Femur (tissue), 1 donor: ENCODE results near the gene PCBP4.

ENCODE experiments used
- DNase-seq: peaks from one replicate; pipeline ENCODE4 v3.0.0-alpha.2; 2017

The PCBP4 gene

DNA sequence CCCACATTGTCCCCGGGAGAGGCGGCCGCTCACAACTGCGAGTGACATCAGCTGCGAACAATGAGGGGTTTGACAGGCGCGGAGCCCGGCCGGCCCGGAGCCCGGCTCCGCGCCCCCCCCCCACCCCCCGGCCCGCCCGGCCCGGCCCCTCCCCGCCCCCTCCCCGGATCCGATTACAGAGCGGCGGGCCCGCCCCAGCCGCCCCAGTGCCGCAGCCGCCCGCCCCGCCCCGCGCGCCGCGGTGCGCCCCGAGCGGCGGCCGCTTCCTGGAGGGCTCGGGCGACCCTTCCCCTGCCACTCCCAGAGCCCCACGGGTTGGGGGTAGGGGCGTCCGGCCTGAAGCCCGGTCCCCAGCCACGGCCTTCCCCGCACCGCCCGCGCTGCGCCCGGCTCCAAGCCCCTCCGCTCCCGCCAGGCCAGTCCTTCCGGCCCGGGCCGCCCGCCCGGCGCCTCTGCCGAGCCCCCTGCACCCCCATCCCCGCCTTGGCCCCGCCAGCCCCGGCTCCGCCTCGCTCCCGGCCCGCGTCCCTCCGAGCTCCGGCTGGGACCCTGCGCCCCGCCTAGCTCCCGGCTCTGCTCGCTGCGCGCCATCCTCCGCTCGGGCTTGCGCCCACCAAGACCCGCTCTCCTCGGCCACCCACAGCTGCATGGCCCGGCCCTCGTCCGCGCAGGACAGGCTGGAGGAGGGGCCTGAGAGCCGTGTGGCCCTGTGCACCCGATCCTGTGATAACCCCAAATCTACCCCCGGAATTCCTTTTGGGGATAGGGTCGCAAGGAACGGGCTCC lies at the start of gene PCBP4:
PCBP4 (minus strand) TSS at position 71 of the 786 bp plus-strand sequence. CDS start 6,214 bp downstream, outside the sequence.
- peak; percentile 82 for DNase-seq

DNA sequence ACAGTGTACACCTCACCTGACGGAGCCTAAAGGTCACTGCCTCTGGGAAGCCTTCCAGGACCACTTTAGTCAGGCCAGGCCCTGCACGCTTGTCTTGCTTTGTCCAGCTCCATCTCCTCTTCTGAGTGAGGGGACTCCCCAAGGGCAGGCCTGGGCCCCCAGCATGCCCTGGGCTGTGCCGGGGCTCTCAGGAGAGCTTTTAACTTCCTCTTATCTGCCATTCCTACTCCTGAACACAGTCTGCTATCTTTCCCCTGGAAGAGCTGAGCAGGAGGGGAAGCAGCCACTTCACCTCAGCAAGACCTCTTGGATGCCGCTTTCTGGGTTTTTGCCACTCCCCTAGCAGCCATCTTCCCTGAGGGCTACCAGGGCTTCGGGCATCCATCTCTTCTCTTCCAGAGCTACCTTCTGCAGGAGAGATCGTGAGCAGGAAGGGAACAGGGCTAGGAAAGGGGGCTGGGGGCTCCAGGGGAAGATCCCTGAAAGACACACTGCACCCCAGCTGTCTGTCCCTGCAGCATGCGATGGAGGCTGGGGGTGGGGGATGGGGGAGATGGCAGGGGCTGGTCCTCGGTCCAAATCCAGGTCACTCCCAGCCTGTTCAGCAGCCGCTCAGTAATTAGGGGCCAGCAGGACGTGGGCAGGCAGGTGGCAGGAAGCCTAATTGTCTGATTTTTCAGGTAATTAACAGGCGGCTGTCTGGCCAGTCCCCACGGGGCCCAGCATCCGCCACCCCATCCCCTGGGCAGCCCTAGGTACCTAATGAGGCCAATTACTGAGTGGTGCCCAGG lies 48.4 kb upstream of the PCBP4 start:
- DNase-seq, result no peak

DNA sequence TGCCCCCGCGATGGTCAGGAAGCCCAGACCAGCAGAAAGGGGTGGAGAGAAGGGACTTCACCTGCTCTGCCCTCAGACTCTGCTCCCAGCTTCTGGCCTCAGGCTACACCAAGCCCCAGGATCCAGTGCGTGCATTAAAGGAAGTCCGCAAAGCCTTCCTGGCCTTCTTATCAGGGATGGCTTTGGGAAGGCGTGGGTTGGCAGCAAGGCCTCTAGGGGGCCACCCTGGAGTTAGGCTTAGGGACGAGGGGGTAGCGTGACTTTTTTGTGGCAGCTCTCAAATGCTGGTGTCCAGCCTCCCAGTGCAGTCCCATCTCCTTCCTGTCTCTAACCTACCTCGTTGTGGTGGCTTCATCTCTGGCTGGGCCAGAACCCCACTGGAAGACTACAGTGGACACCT lies 47.4 kb upstream of the PCBP4 start:
- DNase-seq, result no peak

DNA sequence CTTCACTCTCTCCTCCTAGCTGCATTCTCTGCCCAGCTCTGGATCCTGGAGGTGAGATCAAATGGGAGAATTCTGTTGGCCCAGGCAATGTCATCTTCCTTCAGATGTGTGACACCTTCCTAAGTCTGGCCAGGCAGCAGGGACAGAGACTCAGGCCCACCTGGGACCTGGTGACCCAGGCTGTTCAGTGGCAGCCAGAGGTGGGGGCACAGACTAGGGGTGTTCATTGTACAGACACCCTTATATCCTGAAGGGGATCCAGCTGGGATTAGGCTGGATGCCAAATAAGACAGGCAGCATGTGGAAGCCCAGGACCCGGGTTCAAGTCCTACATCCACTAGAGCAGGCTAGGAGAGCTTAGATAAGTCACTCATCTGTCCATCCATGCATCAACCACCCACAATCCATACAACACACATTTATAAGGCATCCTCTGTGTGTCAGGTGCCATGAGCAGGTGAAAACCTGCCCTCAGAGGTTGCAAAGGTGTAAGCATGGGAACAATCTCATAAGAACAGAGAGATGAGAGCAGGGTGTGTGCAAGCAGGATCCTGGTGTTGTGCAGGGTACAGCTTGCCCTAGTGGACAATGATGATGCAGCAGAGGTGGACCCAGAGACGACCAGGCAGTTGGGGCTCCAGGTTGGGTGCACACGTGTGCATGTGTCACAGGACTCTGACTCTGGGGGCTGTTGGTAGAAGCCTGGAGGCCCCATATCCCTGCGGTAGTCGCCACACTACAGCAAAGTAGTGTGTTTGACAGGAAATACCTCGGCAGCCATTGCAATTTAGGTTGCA lies 46.7 kb upstream of the PCBP4 start:
- DNase-seq, result no peak

DNA sequence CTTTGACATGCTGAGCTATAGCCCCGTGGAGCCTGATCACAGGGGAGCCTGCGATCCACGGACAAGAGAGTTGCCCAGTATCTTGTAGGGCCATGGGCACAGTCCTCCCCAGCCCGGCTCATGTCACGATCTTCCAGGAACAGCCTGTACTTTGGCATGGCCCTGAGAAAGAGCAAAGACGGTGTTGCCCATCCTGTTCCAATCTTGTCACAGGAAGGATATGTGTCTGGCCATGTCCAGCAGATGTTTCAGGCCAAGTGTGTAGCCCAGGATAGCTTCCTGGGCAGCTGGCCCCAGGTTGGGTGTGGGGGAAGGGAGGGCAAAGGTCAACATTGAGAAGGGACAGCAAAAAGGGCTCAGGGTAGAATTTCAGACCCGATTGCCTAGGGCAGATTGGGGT lies 45.4 kb upstream of the PCBP4 start:
- no peak for DNase-seq

DNA sequence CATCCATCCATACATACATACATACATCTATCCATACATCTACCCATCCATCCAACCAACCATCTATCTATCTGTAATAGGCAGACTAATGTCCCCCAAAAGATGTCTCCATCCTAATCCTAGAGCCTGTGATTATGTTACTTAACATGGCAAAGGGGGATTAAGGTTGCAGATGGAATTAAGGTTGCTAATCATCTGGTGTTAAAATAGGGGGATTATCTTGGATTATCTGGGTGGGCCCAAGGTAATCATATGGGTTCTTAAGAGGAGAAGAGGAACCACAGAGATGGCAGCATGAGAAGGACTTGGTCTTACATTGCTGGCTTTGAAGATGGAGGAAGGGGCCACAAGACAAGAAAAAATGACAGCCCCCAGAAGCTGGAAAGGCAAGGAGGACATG lies 43.2 kb upstream of the PCBP4 start:
- DNase-seq, result no peak

DNA sequence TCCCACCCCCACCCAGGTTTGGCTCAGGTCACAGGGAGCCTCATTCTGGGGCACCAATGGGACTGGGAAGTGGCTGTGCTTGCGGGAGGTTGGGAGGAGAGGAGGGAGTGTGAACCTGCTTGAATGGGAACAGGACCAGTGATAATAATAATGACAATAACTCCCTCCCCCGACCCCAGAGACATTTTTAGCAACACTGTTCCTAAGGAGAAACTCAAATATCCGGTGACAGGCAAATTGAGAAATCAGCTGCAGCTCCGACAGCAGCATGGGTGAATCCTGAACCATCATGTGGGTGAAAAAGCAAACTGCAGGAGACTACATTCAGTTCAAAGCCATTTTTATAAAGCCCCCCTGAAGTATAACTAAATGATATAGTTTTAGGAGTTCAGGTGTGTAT lies 40.0 kb upstream of the PCBP4 start:
- DNase-seq, result no peak

DNA sequence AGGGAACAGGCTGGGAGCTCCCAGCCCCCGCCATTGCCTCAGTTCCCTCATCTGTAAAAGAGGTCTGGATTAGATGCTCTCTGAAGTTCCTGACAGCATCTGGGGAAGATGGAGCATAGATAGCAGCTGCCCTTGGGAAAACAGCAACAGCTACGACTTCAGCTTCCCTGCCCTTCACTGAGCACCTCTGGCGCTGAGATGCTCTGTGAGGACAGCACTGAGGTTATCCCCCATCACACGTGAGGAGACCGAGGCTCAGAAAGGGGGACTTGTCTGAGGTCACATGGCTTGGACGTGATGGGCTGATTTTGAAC lies 39.5 kb upstream of the PCBP4 start:
- DNase-seq, result no peak

DNA sequence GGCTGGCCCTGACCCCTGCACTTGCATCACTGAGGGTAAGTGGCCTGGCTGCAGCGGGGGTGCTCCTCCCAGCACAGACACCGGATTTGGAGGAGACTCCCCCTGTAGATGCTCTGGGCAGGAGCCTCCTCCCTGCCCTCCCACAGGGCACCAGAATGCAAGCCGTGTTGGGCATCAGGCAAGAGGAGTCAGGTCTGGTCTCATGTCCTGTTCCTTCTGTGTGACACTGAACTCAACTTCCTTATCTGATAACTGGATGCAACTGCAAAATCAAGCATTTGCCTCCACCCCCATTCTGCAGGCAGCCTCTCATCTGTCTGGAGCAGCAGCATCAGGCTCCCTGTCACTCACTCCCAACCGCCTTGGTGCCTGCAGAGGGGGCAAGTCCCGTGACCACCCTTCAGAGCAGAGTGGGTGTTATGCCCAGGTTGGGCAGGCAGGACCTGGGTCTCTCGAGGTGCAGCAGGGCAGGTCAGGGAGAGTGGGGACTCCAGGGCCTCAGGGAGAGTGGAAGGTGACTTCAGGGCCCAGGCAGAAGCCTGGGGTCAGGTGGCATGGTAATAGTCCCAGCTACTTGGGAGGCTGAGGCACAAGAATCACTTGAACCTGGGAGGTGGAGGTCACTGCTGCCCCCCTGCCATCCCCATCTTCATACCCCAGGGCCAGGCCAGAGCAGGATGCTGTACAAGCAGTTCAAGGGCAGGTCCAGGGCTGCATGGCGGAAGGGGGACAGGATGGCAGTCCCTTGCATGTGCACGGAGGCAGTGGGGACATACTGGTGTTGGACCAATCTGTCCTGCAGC lies 39.0 kb upstream of the PCBP4 start:
- DNase-seq, result no peak

DNA sequence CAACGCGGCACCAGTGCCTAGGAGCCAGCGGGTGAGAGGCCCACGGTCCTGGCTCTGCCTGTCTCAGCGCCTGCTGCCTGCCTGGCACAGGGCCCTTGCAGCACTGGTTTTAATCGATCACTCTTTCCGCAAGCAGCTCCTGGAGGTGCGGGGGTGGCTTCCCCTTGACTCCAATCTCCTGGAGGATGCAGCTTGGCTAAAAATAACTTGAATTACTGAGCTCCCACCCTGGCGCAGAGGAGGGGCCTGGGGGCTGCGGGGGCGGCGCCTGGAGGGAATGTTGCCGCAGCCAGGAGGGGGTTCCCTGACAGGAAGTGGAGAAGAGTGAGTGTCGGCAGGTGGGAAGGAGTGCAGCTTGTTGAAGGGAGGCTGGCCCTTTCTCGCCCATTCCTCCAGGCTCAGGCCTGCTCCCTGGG lies 38.3 kb upstream of the PCBP4 start:
- DNase-seq, result peak; percentile 82

DNA sequence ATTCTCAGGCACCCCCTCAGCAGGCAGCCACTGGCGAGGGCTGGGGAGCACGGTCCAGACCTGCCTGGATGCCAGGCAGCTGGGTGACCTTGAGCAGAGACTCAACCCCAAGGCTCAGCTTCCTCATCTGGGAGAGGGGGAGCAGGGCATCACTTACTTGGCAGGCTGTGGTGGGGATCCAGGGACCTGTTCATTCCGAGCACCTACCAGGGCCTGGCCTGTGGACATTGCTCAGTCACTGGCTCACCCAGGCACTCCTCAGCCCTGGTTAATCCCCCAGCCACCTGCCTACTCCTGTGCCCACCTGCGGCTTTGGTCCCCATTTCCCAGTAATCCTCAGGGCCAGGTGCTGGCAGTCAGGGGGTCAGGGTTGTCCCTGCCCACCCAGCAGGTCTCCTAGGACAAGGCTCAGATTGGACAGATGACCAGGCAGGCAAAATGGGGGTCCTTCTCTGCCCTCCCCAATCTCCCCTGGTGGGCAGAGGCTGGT lies 37.7 kb upstream of the PCBP4 start:
- DNase-seq, result no peak

DNA sequence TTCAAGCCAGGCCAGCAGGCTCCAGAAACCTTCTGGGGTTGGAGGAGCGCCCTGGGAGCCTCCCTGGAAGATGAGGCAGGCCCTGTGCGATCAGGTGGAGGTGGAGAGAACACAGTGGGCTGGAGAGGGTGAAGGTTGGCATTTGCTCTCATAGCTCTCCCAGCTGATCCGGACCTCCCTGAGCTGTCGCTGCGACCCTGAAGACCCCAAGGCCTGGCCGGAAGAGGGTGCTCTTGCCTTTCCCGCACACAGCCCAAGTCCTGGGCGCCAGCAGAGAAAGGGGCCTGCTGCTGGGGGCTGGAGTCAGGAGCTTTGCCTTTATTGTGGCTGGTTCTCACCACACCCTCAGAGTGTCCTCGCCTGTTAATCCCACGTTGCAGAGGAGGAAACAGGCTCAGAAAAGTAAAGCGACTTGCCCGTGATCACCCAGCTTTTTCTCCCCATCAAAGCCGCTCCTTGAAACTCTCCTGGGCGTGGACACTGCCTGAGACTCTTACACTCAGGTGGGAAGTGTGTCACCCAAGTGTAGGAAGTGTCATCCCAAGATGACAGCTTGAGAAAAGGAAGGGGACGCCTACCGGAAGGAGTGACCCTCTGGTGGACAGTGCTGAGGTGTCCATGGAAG lies 37.0 kb upstream of the PCBP4 start:
- DNase-seq, result peak; percentile 87

DNA sequence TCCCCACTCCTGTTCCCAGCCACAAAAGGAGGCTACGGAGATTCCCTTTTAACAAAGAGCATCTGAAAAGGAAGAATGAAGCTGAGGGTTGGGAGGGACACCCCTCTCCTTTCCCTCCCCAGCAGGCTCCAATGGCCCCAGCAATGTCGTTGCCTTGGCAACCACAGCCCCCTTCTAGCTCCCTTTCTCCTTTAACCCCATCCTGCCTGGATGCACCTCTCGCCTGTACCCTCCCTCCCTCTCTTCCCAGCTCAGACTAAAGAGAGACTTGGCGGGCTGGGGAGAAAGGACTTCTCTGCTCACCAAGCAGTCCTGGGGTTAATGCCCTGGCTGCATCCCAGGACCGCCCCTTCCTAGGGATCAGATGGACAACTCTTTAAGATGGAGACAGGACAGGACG lies 35.5 kb upstream of the PCBP4 start:
- no peak for DNase-seq

DNA sequence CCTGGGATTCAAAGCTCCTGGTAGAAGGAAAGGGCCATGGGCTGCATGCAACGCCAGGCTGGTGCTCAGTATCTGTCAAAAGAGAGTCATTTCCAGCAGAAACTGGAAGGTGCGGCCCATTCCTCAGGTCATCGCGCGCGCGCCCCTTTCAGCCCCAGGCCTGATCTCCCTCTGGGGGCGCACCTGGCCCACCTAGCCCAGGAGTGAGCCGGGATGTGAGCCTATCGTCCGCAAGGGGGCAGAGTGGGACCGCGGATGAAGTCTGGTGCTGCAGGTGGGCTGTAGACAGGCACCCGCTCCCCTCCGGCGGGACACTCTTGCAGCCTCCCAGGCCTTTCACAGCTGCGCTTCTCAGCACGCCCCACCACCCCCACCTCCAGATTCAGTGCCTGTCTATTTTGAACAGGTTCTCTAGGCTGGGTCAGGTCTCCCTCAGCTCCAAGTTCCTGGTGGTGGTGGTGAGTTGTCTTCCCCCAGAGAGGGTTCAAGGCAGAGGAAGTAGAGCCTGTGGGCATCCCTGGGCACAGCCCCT lies 34.3 kb upstream of the PCBP4 start:
- DNase-seq, result peak; percentile 86

DNA sequence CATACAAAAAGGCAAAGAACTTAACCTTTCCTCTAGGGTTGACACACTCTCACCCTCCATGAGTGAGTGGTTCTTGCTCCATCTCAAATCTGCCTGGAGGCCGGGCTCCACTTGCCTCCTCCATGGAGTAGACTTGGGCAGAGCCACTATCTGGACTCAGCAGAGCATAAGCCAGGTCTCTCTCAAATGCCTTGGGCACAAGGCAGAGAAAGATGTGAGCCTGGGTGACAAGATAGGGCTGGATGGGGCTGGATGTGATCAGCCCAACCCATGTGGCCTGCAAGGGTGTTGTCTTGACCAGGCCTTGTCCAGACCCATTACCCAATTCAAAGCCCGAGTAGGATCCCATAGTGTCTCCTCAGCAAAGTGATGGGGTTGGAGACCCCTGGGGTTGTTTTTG lies 32.6 kb upstream of the PCBP4 start:
- DNase-seq, result no peak

DNA sequence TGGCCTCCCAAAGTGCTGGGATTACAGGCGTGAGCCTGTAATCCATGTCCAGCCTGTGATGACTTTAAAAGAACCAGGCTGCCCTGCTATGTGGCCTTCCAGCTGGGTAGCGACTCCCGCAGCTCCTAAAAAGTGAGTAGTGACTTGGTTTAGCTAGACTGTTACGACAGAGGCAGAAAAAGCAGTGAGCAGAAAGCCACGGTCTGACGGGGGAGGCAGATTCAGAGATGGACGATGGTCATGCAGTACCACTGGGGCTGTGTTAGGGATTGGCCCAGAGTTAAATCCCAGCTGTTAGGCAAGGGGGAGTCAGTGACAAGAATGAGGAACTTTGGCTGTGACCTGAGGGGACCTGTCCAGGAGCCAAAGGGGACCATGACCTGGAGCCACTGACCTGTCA lies 31.5 kb upstream of the PCBP4 start:
- no peak for DNase-seq

DNA sequence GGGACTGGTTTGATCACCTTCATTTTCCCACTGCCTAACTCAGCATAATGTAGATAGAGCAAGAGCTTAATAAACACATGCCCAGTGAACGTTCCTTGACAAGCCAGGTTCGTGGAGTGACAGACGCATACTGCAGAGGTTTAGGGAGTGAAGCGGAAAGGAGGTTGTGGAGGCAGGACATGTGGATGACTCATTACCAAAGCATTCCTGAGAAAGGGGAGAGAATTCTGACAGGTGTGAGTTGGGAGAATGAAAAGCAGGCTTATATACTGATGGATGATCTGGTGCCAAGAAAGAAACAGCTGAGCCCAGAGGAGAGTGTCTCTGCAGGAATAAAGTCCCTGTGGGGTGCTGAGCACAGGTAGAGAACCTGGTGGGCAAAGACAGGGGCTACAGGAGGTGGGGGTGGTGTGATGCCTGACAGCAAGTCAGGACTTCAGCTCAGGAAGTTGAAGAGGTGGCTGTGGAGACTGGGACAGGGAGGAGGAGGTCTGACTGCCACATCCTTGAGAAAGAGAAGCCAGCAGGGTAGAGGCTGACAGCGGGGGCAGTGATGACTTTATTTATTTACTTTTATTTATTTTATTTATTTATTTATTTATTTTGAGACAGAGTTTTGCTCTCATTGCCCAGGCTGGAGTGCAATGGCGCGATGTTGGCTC lies 30.8 kb upstream of the PCBP4 start:
- DNase-seq, result no peak

DNA sequence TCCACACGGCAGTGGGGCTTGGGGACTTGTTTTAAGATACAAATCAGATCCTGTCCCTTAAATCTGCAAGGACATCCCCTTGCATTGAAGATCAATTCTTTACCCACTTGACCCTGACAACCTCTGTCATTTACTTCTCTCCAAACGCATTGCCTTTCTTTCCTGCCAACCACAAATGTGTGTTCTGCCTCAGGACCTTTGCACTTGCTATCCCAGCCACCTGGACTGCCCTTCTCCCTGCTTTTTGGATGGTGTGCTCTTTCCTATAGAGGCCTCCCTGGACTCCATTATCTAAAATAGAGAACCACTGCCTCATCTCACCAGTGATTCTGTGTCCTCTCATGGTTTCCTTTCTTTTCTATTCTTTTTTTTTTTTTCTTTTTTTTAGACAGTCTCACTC lies 29.9 kb upstream of the PCBP4 start:
- DNase-seq, result no peak

DNA sequence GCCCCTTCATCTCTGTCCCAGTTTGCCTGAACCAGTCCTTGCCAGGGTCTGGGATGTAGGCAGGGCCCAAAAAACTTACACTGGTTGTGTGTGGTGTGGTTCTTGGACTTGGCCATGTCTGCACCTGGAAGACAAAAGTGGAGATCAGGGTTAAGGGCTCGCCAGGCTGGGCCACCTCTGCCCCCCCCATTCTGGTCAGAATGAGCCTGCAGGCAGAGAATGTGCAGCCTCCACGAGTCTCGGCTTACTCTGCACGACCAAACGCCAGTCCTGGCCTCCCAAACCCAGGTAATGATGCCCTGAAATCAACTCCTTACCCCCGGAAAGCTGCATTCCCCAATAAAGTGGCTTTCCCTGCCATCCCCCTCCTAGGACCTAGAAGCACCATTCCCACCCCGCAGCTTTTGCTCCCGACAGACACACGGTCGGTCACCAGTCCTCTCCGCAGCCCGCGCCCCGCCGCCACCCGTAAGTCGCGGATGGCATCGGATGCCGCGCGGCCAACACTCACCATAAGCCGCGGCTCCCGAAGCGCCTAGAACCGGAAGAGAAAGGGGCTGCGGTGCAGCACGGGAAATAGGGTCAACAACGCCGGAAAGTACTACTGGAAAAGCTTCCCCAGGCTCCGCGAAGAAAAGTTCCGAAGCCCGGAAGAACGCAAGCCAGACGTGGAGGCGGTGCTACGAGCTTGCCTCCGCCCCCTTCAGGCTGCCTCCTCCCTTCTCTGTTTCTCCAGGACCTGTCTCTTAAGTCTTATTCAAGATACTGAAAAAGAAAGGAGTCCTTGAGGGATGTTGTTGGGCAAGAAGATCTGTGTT lies 28.3 kb upstream of the PCBP4 start, which contains the start of gene RPL29:
RPL29 (minus strand) TSS at position 550 of the 818 bp plus-strand sequence; CDS start at position 116, 434 bp downstream.
- DNase-seq, result peak; percentile 97

DNA sequence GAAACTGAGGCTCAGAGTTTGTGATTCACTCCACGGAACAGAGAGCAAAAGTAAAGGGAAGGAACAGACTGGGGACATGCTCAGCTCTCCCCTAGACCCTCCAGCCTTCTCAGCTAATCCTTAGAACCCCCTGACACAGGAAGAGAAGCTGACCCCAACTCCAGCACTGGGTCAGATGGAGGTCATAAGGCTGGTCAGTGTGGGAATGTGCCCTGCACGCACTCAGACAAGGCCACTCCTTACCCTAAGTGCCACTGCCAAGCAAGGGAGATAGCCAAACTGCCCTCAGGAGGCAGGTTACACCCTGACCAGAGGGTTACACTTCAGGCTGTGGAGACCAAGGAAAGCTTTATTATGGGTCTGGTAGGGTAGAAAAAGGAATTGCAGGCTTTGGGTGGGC lies 27.3 kb upstream of the PCBP4 start:
- DNase-seq, result no peak
